OCI-LY1 (cell line): ENCODE measurements around the gene COMMD1.

ENCODE experiments used
- EZH2 ChIP-seq: fragments of 200-600 bp; sonication (generic), shearing (Covaris generic); IDR thresholded peaks from 2 replicates; pipeline ENCODE4 v1.8.0; 2017; ENCODE audit warnings: borderline replicate concordance, mixed run types, mild to moderate bottlenecking, antibody characterized with exemption, low read length, moderate library complexity, mixed read lengths
- TF ChIP-seq, protein P1 (sequence below): fragments of 200-600 bp; sonication (generic), shearing (Covaris generic); IDR thresholded peaks from 2 replicates; pipeline ENCODE4 v1.5.1; 2017; ENCODE audit warnings: mild to moderate bottlenecking, antibody characterized with exemption, low read length, moderate library complexity, mixed read lengths

DNA sequence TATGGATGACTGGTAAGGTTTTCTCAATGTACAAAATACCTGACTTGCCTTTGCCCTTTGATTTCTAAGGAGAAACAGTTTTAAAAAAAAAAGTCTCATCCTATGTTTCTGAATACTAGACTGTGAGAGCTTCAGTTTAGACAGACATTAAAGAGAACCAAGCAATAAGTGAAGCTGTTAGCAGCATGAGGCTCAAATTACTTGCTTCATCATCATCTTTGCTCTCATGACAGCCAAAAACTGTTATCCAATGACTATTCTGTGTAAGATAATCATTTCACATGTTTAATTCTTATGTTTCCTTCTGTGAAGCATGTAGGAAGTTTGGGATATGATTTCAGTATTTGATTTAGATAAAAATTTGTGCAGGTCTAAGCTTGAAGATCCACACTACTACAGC lies 129.2 kb downstream of the COMMD1 start:
- TF ChIP-seq, protein P1, sequence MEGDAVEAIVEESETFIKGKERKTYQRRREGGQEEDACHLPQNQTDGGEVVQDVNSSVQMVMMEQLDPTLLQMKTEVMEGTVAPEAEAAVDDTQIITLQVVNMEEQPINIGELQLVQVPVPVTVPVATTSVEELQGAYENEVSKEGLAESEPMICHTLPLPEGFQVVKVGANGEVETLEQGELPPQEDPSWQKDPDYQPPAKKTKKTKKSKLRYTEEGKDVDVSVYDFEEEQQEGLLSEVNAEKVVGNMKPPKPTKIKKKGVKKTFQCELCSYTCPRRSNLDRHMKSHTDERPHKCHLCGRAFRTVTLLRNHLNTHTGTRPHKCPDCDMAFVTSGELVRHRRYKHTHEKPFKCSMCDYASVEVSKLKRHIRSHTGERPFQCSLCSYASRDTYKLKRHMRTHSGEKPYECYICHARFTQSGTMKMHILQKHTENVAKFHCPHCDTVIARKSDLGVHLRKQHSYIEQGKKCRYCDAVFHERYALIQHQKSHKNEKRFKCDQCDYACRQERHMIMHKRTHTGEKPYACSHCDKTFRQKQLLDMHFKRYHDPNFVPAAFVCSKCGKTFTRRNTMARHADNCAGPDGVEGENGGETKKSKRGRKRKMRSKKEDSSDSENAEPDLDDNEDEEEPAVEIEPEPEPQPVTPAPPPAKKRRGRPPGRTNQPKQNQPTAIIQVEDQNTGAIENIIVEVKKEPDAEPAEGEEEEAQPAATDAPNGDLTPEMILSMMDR = no peak
- TF ChIP-seq EZH2 = no peak
